Measurements from ENCODE around the gene TMEM272. TPM values are rescaled to one million over a fixed set of nuclear protein-coding genes. Genes with fewer than 3 reads are reported as not detected.

The TMEM272 gene
- total and polyA plus RNA-seq, 9 of the 15 experiments (the other 6 are each of a cell fraction or from before 2014, with no cell fraction given) = 0.04 to 0.16 (median 0.06) TPM; not detected in 2

DNA sequence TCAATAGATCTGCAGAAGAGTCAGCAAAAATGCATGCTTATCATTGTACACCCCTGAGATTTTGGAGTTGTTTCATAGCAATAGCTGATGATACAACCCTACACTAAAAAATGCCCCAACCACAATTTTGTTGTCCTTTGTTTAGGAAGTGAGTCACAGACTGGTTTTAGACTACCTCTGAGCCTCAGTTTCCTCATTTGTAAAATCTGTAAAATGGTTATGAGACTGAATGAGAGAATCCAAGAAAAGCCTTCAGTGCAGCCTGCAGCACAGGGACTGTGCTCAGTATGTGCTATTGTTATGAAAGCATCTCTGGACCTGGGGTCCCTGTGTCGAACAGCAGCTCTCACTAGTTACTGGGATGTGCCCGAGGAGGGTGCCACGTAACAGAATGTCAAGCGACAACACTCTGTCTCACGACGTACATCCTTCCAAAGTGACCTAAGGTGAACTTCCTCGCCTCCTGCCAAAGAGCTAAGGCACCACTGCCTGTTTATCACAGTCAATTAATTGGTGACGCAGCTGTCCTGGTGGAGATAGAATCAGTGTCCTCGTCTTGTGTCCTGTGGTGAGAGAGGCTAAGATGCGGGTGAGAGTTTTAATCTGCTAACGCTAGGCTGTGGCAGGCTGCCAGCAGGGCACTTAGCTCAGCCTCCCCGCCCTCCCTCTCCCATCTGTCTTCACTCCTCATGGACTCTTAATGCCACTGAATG, 59.1 kb downstream of the TMEM272 start (continued):
- TF ChIP-seq, protein P1, sequence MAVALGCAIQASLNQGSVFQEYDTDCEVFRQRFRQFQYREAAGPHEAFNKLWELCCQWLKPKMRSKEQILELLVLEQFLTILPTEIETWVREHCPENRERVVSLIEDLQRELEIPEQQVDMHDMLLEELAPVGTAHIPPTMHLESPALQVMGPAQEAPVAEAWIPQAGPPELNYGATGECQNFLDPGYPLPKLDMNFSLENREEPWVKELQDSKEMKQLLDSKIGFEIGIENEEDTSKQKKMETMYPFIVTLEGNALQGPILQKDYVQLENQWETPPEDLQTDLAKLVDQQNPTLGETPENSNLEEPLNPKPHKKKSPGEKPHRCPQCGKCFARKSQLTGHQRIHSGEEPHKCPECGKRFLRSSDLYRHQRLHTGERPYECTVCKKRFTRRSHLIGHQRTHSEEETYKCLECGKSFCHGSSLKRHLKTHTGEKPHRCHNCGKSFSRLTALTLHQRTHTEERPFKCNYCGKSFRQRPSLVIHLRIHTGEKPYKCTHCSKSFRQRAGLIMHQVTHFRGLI (CRISPR knock-in tag; IDR thresholded peaks at IDR 0.05) = no peak
- TF ChIP-seq GATAD2A (IDR thresholded peaks at IDR 0.05) (no peak), POLR2G (IDR thresholded peaks at IDR 0.05; ENCODE audit: low read depth, low read length) (no peak), SETDB1 (IDR thresholded peaks at IDR 0.05; ENCODE audit: low read length) (no peak), CSDE1 (IDR thresholded peaks at IDR 0.05) (no peak), HCFC1 (IDR thresholded peaks at IDR 0.05; ENCODE audit: low read depth, low read length) (no peak), SP1 (CRISPR knock-in tag; IDR thresholded peaks at IDR 0.05) (0 out of 2 replicates have a peak, but pooled peaks have one; percentile 34), MTA1 (IDR thresholded peaks at IDR 0.05; ENCODE audit: borderline replicate concordance) (no peak), EWSR1 (IDR thresholded peaks at IDR 0.05; ENCODE audit: borderline replicate concordance, low read depth, partially characterized antibody) (no peak), HMG20B (CRISPR knock-in tag; IDR thresholded peaks at IDR 0.05) (no peak), MEIS2 (IDR thresholded peaks at IDR 0.05; ENCODE audit: partially characterized antibody) (peak; percentile 87), LEF1 (IDR thresholded peaks at IDR 0.05) (no peak)
- TF ChIP-seq, protein P2, sequence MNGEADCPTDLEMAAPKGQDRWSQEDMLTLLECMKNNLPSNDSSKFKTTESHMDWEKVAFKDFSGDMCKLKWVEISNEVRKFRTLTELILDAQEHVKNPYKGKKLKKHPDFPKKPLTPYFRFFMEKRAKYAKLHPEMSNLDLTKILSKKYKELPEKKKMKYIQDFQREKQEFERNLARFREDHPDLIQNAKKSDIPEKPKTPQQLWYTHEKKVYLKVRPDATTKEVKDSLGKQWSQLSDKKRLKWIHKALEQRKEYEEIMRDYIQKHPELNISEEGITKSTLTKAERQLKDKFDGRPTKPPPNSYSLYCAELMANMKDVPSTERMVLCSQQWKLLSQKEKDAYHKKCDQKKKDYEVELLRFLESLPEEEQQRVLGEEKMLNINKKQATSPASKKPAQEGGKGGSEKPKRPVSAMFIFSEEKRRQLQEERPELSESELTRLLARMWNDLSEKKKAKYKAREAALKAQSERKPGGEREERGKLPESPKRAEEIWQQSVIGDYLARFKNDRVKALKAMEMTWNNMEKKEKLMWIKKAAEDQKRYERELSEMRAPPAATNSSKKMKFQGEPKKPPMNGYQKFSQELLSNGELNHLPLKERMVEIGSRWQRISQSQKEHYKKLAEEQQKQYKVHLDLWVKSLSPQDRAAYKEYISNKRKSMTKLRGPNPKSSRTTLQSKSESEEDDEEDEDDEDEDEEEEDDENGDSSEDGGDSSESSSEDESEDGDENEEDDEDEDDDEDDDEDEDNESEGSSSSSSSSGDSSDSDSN (IDR thresholded peaks at IDR 0.05; ENCODE audit: borderline replicate concordance in 1 of 2, low read depth in 2 of 2, low read length in 2 of 2) = 0 out of 4 replicates have a peak, but pooled peaks of 1 of the 2 experiments have one; percentile 21
- TF ChIP-seq, protein P3, sequence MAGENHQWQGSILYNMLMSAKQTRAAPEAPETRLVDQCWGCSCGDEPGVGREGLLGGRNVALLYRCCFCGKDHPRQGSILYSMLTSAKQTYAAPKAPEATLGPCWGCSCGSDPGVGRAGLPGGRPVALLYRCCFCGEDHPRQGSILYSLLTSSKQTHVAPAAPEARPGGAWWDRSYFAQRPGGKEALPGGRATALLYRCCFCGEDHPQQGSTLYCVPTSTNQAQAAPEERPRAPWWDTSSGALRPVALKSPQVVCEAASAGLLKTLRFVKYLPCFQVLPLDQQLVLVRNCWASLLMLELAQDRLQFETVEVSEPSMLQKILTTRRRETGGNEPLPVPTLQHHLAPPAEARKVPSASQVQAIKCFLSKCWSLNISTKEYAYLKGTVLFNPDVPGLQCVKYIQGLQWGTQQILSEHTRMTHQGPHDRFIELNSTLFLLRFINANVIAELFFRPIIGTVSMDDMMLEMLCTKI (IDR thresholded peaks at IDR 0.05; ENCODE audit: partially characterized antibody) = no peak
- TF ChIP-seq, protein P4, sequence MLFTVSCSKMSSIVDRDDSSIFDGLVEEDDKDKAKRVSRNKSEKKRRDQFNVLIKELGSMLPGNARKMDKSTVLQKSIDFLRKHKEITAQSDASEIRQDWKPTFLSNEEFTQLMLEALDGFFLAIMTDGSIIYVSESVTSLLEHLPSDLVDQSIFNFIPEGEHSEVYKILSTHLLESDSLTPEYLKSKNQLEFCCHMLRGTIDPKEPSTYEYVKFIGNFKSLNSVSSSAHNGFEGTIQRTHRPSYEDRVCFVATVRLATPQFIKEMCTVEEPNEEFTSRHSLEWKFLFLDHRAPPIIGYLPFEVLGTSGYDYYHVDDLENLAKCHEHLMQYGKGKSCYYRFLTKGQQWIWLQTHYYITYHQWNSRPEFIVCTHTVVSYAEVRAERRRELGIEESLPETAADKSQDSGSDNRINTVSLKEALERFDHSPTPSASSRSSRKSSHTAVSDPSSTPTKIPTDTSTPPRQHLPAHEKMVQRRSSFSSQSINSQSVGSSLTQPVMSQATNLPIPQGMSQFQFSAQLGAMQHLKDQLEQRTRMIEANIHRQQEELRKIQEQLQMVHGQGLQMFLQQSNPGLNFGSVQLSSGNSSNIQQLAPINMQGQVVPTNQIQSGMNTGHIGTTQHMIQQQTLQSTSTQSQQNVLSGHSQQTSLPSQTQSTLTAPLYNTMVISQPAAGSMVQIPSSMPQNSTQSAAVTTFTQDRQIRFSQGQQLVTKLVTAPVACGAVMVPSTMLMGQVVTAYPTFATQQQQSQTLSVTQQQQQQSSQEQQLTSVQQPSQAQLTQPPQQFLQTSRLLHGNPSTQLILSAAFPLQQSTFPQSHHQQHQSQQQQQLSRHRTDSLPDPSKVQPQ (CRISPR knock-in tag; IDR thresholded peaks at IDR 0.05; ENCODE audit: borderline replicate concordance) = no peak
- TF ChIP-seq, protein P5, sequence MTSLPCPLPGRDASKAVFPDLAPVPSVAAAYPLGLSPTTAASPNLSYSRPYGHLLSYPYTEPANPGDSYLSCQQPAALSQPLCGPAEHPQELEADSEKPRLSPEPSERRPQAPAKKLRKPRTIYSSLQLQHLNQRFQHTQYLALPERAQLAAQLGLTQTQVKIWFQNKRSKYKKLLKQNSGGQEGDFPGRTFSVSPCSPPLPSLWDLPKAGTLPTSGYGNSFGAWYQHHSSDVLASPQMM (CRISPR knock-in tag; IDR thresholded peaks at IDR 0.05) = no peak
- TF ChIP-seq, protein P6, sequence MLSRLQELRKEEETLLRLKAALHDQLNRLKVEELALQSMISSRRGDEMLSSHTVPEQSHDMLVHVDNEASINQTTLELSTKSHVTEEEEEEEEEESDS (CRISPR knock-in tag; IDR thresholded peaks at IDR 0.05) = no peak
